K562 (cell line): ENCODE data around the gene SEC22C. TPM values are rescaled to one million over a fixed set of nuclear protein-coding genes. Genes with fewer than 3 reads are reported as not detected.

ENCODE experiments used
- BCOR ChIP-seq: fragments of 450-650 bp; IDR thresholded peaks from 2 replicates; pipeline ENCODE4 v1.6.1; 2016
- EP300 ChIP-seq: IDR thresholded peaks from 2 replicates; pipeline ENCODE4 v1.6.1; 2012; ENCODE audit warnings: low read length, improper control_type of control experiment
- FIP1L1 ChIP-seq: fragments of 200-400 bp; formaldehyde crosslinking; IDR thresholded peaks from 2 replicates; pipeline ENCODE4 v1.6.1; 2018; ENCODE audit warnings: mild to moderate bottlenecking, low read depth, low read length; ENCODE audit not compliant: poor library complexity, severe bottlenecking
- FUS ChIP-seq: fragments of 200-400 bp; formaldehyde crosslinking; optimal IDR thresholded peaks from 2 replicates; pipeline ENCODE3; 2017; ENCODE audit warnings: low read depth, low read length
- HNRNPK ChIP-seq: fragments of 200-400 bp; formaldehyde crosslinking; IDR thresholded peaks from one replicate; pipeline ENCODE4 v1.6.1; 2018; ENCODE audit warnings: mild to moderate bottlenecking, low read depth, low read length; ENCODE audit not compliant: poor library complexity, severe bottlenecking
- LCOR ChIP-seq: sonication (generic); formaldehyde crosslinking; IDR thresholded peaks from 2 replicates; pipeline ENCODE4 v1.8.0; 2022; ENCODE audit warnings: mild to moderate bottlenecking, missing genetic modification reagents
- MCM7 ChIP-seq, 2 experiments: fragments of 450-650 bp; IDR thresholded peaks; 2 replicates each; pipeline ENCODE4 v1.6.1; 2016 to 2018
- MTA1 ChIP-seq: fragments of 450-650 bp; IDR thresholded peaks from 2 replicates; pipeline ENCODE4 v1.6.1; 2017; ENCODE audit warnings: borderline replicate concordance
- NBN ChIP-seq: fragments of 450-650 bp; IDR thresholded peaks from 2 replicates; pipeline ENCODE4 v1.6.1; 2016; ENCODE audit warnings: low read depth, mild to moderate bottlenecking
- NFATC3 ChIP-seq: fragments of 450-650 bp; IDR thresholded peaks from 2 replicates; pipeline ENCODE4 v1.6.1; 2017; ENCODE audit warnings: mild to moderate bottlenecking
- NR2F6 ChIP-seq: fragments of 450-650 bp; formaldehyde crosslinking; IDR thresholded peaks from 2 replicates; pipeline ENCODE4 v1.4.0; 2020; ENCODE audit warnings: mild to moderate bottlenecking
- RBM22 ChIP-seq: fragments of 200-400 bp; formaldehyde crosslinking; IDR thresholded peaks from 2 replicates; pipeline ENCODE4 v1.6.1; 2018; ENCODE audit warnings: low read length, low read depth; ENCODE audit not compliant: poor library complexity, severe bottlenecking
- SETDB1 ChIP-seq: IDR thresholded peaks from one replicate; pipeline ENCODE4 v1.6.1; 2012; ENCODE audit warnings: low read length, control low read depth, inconsistent platforms
- SIN3A ChIP-seq, 2 experiments: fragments of 150-350 bp in 1 of 2; IDR thresholded peaks; 2 replicates each; pipeline ENCODE4 v1.6.1; 2011 to 2016; ENCODE audit warnings: borderline replicate concordance in 2 of 2, low read depth in 2 of 2, low read length in 2 of 2, mild to moderate bottlenecking in 2 of 2, moderate library complexity in 2 of 2; ENCODE audit not compliant: control insufficient read depth in 1 of 2
- SOX6 ChIP-seq: fragments of 450-650 bp; IDR thresholded peaks from 2 replicates; pipeline ENCODE4 v1.6.1; 2014; ENCODE audit warnings: mild to moderate bottlenecking
- SPI1 ChIP-seq: IDR thresholded peaks from 2 replicates; pipeline ENCODE4 v1.6.1; 2011; ENCODE audit warnings: low read depth, low read length, control low read depth, borderline replicate concordance
- STAG1 ChIP-seq: sonication (generic); formaldehyde crosslinking; IDR thresholded peaks from 2 replicates; pipeline ENCODE4 v1.5.0; 2020; ENCODE audit warnings: missing genetic modification reagents, borderline replicate concordance
- ZFP30 ChIP-seq: fragments of 250-450 bp; sonication (Bioruptor Pico); IDR thresholded peaks from 2 replicates; pipeline ENCODE4 v1.8.0; 2022; ENCODE audit warnings: moderate library complexity, mild to moderate bottlenecking, inconsistent platforms, borderline replicate concordance
- ZKSCAN3 ChIP-seq: fragments of 250-450 bp; sonication (Bioruptor Pico); IDR thresholded peaks from 2 replicates; pipeline ENCODE4 v1.4.0; 2020
- ZNF197 ChIP-seq: fragments of 200-800 bp; sonication (Bioruptor generic); IDR thresholded peaks from 2 replicates; pipeline ENCODE4 v1.6.1; 2016; ENCODE audit warnings: low read depth, missing genetic modification characterization, missing compliant biosample characterization
- ZNF75A ChIP-seq: fragments of 450-650 bp; formaldehyde crosslinking; IDR thresholded peaks from 2 replicates; pipeline ENCODE4 v1.4.0; 2020; ENCODE audit warnings: mild to moderate bottlenecking
- ZZZ3 ChIP-seq: fragments of 450-650 bp; IDR thresholded peaks from 2 replicates; pipeline ENCODE4 v1.6.1; 2016; ENCODE audit warnings: antibody characterized with exemption, mild to moderate bottlenecking, moderate library complexity
- polyA plus RNA-seq, 8 experiments: library from polyadenylated mRNA; depleted of rRNA in 4 of 8; stranded (reverse) in 5 of 8; unstranded in 3 of 8; fragments of >200 nt; fragmentation: Nextera tagmentation in 2 of 8; fragmentation: Illumina TruSeq in 1 of 8; extraction: Ambion mirVana in 2 of 8; extraction: Trizol in 1 of 8; gene quantifications; 2 replicates each; pipeline versions ENCODE4 v1.2.1 to v1.2.3, GENCODE V29; 2011 to 2014; ENCODE audit warnings: inconsistent platforms in 1 of 8, missing spikeins in 1 of 8
- total RNA-seq, 7 experiments: library from RNA; depleted of rRNA in 6 of 7; stranded (reverse); fragments of >200 nt in 6 of 7; fragmentation: Illumina TruSeq in 2 of 7; extraction: Trizol in 2 of 7; gene quantifications; 2 replicates each; pipeline versions ENCODE4 v1.2.1 to v1.2.3, GENCODE V29; 2011 to 2021; ENCODE audit warnings: low replicate concordance in 1 of 7
- TF ChIP-seq, protein P1 (sequence below): fragments of 450-650 bp; formaldehyde crosslinking; IDR thresholded peaks from 2 replicates; pipeline ENCODE4 v1.4.0; 2022; ENCODE audit warnings: mild to moderate bottlenecking, moderate library complexity
- TF ChIP-seq, protein P2 (sequence below): fragments of 250-450 bp; sonication (Bioruptor Pico); IDR thresholded peaks from 2 replicates; pipeline ENCODE4 v1.4.0; 2020; ENCODE audit warnings: borderline replicate concordance
- TF ChIP-seq, protein P3 (sequence below): sonication (generic); formaldehyde crosslinking; IDR thresholded peaks from 2 replicates; pipeline ENCODE4 v1.8.1; 2022; ENCODE audit warnings: missing genetic modification reagents

Gene SEC22C
- total and polyA plus RNA-seq, 9 of the 15 experiments (the other 6 are each of a cell fraction or from before 2014, with no cell fraction given): 35.6 to 68.4 (median 50.7) TPM

DNA sequence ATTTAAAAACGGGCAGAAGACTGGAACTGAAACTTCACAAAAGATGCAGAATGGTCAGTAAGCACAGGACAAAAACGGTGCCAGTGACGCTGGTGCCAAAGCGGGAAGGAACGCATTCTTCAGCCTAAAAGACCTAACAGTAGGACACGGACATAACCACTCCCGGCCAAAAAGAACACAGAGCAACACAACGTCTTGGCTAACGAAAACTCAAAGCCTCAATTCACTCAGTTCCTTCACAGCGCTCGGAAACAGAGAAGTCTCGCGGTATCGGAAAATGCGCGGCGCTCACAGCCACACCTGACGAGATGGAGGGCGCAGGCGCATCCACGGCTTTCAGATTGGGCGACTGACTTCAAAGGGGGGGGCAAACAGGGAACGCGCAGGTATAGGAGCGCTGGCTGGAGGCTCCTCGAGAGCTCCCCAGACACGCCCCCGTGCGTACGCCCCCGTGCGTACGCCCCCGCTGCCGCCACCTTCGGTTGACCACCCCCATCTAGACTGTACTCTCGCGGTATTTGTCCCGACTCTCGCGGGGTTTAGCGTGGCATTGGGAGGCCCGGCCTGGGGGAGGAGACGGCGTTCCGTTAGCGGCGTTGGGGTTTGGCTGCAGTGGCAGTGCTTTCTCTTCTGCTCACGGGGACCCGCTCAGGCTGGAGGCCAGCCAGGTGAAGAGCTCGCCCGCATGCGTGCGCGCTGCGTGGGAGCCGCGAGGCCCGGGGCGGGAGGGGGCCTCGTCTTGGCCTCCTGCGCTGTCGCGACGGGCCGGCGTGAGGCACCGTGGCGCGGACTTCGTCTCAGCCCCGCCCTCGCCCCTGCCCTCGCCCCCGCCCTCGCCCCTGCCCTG is 18.6 kb upstream of the SEC22C start, which contains the start of gene NKTR (continued):
- peak; percentile 28; the same call in 1 of the 2 replicates for TF ChIP-seq SPI1
- no peak for TF ChIP-seq STAG1 (CRISPR knock-in tag)
- TF ChIP-seq NFATC3: no peak
- TF ChIP-seq SIN3A (IDR thresholded peaks at IDR 0.05; ENCODE audit: borderline replicate concordance in 2 of 2, control insufficient read depth in 1 of 2, low read depth in 2 of 2, low read length in 2 of 2): peak; percentile 17 to 75; a peak in 3 of 4 replicates
- TF ChIP-seq NR2F6 (CRISPR knock-in tag): no peak
- no peak for TF ChIP-seq ZFP30 (CRISPR knock-in tag)
- TF ChIP-seq ZKSCAN3 (CRISPR knock-in tag): no peak
- TF ChIP-seq LCOR: peak; percentile 86; the same call in 1 of the 2 replicates
- peak; percentile 68 for TF ChIP-seq RBM22
- TF ChIP-seq ZZZ3: no peak
- TF ChIP-seq, protein P1, sequence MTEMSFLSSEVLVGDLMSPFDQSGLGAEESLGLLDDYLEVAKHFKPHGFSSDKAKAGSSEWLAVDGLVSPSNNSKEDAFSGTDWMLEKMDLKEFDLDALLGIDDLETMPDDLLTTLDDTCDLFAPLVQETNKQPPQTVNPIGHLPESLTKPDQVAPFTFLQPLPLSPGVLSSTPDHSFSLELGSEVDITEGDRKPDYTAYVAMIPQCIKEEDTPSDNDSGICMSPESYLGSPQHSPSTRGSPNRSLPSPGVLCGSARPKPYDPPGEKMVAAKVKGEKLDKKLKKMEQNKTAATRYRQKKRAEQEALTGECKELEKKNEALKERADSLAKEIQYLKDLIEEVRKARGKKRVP (CRISPR knock-in tag): 0 out of 2 replicates have a peak, but pooled peaks have one; percentile 31
- TF ChIP-seq, protein P2, sequence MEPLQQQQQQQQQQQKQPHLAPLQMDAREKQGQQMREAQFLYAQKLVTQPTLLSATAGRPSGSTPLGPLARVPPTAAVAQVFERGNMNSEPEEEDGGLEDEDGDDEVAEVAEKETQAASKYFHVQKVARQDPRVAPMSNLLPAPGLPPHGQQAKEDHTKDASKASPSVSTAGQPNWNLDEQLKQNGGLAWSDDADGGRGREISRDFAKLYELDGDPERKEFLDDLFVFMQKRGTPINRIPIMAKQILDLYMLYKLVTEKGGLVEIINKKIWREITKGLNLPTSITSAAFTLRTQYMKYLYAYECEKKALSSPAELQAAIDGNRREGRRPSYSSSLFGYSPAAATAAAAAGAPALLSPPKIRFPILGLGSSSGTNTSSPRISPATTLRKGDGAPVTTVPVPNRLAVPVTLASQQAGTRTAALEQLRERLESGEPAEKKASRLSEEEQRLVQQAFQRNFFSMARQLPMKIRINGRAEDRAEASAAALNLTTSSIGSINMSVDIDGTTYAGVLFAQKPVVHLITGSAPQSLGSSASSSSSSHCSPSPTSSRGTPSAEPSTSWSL (CRISPR knock-in tag): peak; percentile 78; the same call in 1 of the 2 replicates
- TF ChIP-seq FIP1L1: peak; percentile 81
- TF ChIP-seq, protein P3, sequence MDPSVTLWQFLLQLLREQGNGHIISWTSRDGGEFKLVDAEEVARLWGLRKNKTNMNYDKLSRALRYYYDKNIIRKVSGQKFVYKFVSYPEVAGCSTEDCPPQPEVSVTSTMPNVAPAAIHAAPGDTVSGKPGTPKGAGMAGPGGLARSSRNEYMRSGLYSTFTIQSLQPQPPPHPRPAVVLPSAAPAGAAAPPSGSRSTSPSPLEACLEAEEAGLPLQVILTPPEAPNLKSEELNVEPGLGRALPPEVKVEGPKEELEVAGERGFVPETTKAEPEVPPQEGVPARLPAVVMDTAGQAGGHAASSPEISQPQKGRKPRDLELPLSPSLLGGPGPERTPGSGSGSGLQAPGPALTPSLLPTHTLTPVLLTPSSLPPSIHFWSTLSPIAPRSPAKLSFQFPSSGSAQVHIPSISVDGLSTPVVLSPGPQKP (CRISPR knock-in tag): no peak
- no peak for TF ChIP-seq SETDB1
- no peak for TF ChIP-seq FUS
- TF ChIP-seq ZNF75A: no peak
- no peak; the same call in none of the 2 replicates for TF ChIP-seq SOX6
- no peak for TF ChIP-seq MTA1
- no peak for TF ChIP-seq MCM7 (IDR thresholded peaks at IDR 0.05)
- TF ChIP-seq BCOR: 0 out of 2 replicates have a peak, but pooled peaks have one; percentile 10
- TF ChIP-seq EP300: peak; percentile 73
- peak; percentile 91 for TF ChIP-seq NBN
- TF ChIP-seq ZNF197 (CRISPR knock-in tag): no peak
- peak; percentile 63 for TF ChIP-seq HNRNPK
